ENCODE data around the gene CTNNA2. TPM values are rescaled to one million over a fixed set of nuclear protein-coding genes. Genes with fewer than 3 reads are reported as not detected.

CTNNA2 gene
- total RNA-seq, result not detected

- DNase-seq, result peak; percentile 6
- Mint-ChIP-seq H3K27ac (no peak within 1 kb of the TSS), H3K27me3 (peaks cover 9% of the 10 kb centered on the region), H3K4me1 (peaks cover 5% of the 10 kb centered on the region), H3K4me3 (peak within 1 kb of the TSS; percentile 20), H3K36me3 (ENCODE audit: low read depth) (no peaks in the 10 kb centered on the region), H3K9me3 (peaks cover 7% of the 10 kb centered on the region)
- ChIA-PET CTCF (no interaction called here), POLR2A (no interaction called here)
Measured at GRCh38 chr2:79512442-79513401, at the start of gene CTNNA2. Gene CTNNA2, plus strand, starts transcription at chr2:79513051.

GRCh38 chr2:79487399-79487798 lies 25.5 kb upstream of the CTNNA2 start:
- DNase-seq, result no peak
- ChIA-PET CTCF (no interaction called here), POLR2A (no interaction called here)
- H3K36me3 Mint-ChIP-seq (ENCODE audit: low read depth), result no peaks in the 10 kb centered on the region
- peaks cover 2% of the 10 kb centered on the region for H3K9me3 Mint-ChIP-seq
- no peaks in the 10 kb centered on the region for H3K27me3 Mint-ChIP-seq
- H3K27ac Mint-ChIP-seq, result no peak overlapping the region
- H3K4me3 Mint-ChIP-seq, result no peak overlapping the region
- H3K4me1 Mint-ChIP-seq, result no peaks in the 10 kb centered on the region

GRCh38 chr2:79511320-79511951 lies 1.4 kb upstream of the CTNNA2 start:
- Mint-ChIP-seq H3K4me1 (peaks cover 5% of the 10 kb centered on the region), H3K9me3 (peaks cover 7% of the 10 kb centered on the region), H3K27me3 (peaks cover 9% of the 10 kb centered on the region), H3K36me3 (ENCODE audit: low read depth) (no peaks in the 10 kb centered on the region), H3K27ac (no peak overlapping the region), H3K4me3 (no peak overlapping the region)
- ChIA-PET CTCF (no interaction called here), POLR2A (no interaction called here)
- peak; percentile 24 for DNase-seq

GRCh38 chr2:79513711-79514110 lies 860 bp downstream of the CTNNA2 start:
- H3K4me3 Mint-ChIP-seq, result no peak overlapping the region
- peaks cover 9% of the 10 kb centered on the region for H3K27me3 Mint-ChIP-seq
- peaks cover 5% of the 10 kb centered on the region for H3K4me1 Mint-ChIP-seq
- POLR2A ChIA-PET, result no interaction called here
- no peak overlapping the region for H3K27ac Mint-ChIP-seq
- DNase-seq, result no peak
- no peaks in the 10 kb centered on the region for H3K36me3 Mint-ChIP-seq (ENCODE audit: low read depth)
- H3K9me3 Mint-ChIP-seq, result peaks cover 7% of the 10 kb centered on the region
- CTCF ChIA-PET, result no interaction called here

GRCh38 chr2:79529636-79530035 lies 16.8 kb downstream of the CTNNA2 start:
- Mint-ChIP-seq H3K9me3 (no peaks in the 10 kb centered on the region), H3K4me3 (no peak overlapping the region), H3K27ac (no peak overlapping the region)

GRCh38 chr2:79530443-79530842 lies 17.6 kb downstream of the CTNNA2 start:
- Mint-ChIP-seq H3K9me3 (no peaks in the 10 kb centered on the region), H3K4me1 (no peaks in the 10 kb centered on the region), H3K36me3 (ENCODE audit: low read depth) (no peaks in the 10 kb centered on the region), H3K4me3 (no peak overlapping the region), H3K27me3 (no peaks in the 10 kb centered on the region), H3K27ac (no peak overlapping the region)
- ChIA-PET CTCF (no interaction called here), POLR2A (no interaction called here)
- DNase-seq, result no peak

More at GRCh38 chr2:79529636-79530035, 16.8 kb downstream of the CTNNA2 start:
- no peak for DNase-seq
- Mint-ChIP-seq H3K36me3 (ENCODE audit: low read depth) (no peaks in the 10 kb centered on the region), H3K4me1 (no peaks in the 10 kb centered on the region), H3K27me3 (no peaks in the 10 kb centered on the region)
- CTCF ChIA-PET, result no interaction called here
- POLR2A ChIA-PET, result no interaction called here

- Mint-ChIP-seq H3K4me1 (no peaks in the 10 kb centered on the region), H3K27ac (no peak overlapping the region), H3K4me3 (no peak overlapping the region), H3K9me3 (peaks cover 25% of the 10 kb centered on the region), H3K36me3 (ENCODE audit: low read depth) (no peaks in the 10 kb centered on the region), H3K27me3 (no peaks in the 10 kb centered on the region)
- ChIA-PET POLR2A (no interaction called here), CTCF (no interaction called here)
- no peak for DNase-seq
Measured at GRCh38 chr2:79547568-79547967, 34.7 kb downstream of the CTNNA2 start.

GRCh38 chr2:79552653-79553052 lies 39.8 kb downstream of the CTNNA2 start:
- Mint-ChIP-seq H3K27ac (no peak overlapping the region), H3K9me3 (peaks cover 30% of the 10 kb centered on the region), H3K4me1 (no peaks in the 10 kb centered on the region), H3K4me3 (no peak overlapping the region), H3K27me3 (no peaks in the 10 kb centered on the region), H3K36me3 (ENCODE audit: low read depth) (no peaks in the 10 kb centered on the region)
- CTCF ChIA-PET, result no interaction called here
- POLR2A ChIA-PET, result no interaction called here
- no peak for DNase-seq

- no peaks in the 10 kb centered on the region for H3K4me1 Mint-ChIP-seq
- peaks cover 19% of the 10 kb centered on the region for H3K9me3 Mint-ChIP-seq
- H3K27me3 Mint-ChIP-seq, result no peaks in the 10 kb centered on the region
- POLR2A ChIA-PET, result no interaction called here
- no peak overlapping the region for H3K27ac Mint-ChIP-seq
- H3K36me3 Mint-ChIP-seq (ENCODE audit: low read depth), result no peaks in the 10 kb centered on the region
- no peak overlapping the region for H3K4me3 Mint-ChIP-seq
- CTCF ChIA-PET, result no interaction called here
- DNase-seq, result no peak
Measured at GRCh38 chr2:79554899-79555298, 42.0 kb downstream of the CTNNA2 start.

GRCh38 chr2:79564065-79564464 lies 51.2 kb downstream of the CTNNA2 start:
- H3K27ac Mint-ChIP-seq, result no peak overlapping the region

GRCh38 chr2:79569048-79569447 lies 56.2 kb downstream of the CTNNA2 start:
- H3K9me3 Mint-ChIP-seq, result peaks cover 8% of the 10 kb centered on the region
- no peak overlapping the region for H3K27ac Mint-ChIP-seq
- no peak overlapping the region for H3K4me3 Mint-ChIP-seq
- no peaks in the 10 kb centered on the region for H3K4me1 Mint-ChIP-seq
- no peaks in the 10 kb centered on the region for H3K27me3 Mint-ChIP-seq
- ChIA-PET POLR2A (no interaction called here), CTCF (no interaction called here)
- no peaks in the 10 kb centered on the region for H3K36me3 Mint-ChIP-seq (ENCODE audit: low read depth)
- DNase-seq, result no peak

More at GRCh38 chr2:79564065-79564464, 51.2 kb downstream of the CTNNA2 start:
- Mint-ChIP-seq H3K9me3 (peaks cover 9% of the 10 kb centered on the region), H3K4me3 (no peak overlapping the region), H3K27me3 (no peaks in the 10 kb centered on the region), H3K36me3 (ENCODE audit: low read depth) (no peaks in the 10 kb centered on the region), H3K4me1 (no peaks in the 10 kb centered on the region)
- DNase-seq, result no peak
- ChIA-PET CTCF (interaction anchor here (1.0 kb wide), 1 partner anchor 10 kb away, joined by 3 read pairs; no protein-coding TSS in a partner anchor), POLR2A (no interaction called here)

- ChIA-PET POLR2A (no interaction called here), CTCF (no interaction called here)
- H3K9me3 Mint-ChIP-seq, result peaks cover 4% of the 10 kb centered on the region
- no peak overlapping the region for H3K4me3 Mint-ChIP-seq
- H3K27ac Mint-ChIP-seq, result no peak overlapping the region
- no peaks in the 10 kb centered on the region for H3K27me3 Mint-ChIP-seq
- no peaks in the 10 kb centered on the region for H3K36me3 Mint-ChIP-seq (ENCODE audit: low read depth)
- no peak for DNase-seq
- no peaks in the 10 kb centered on the region for H3K4me1 Mint-ChIP-seq
Measured at GRCh38 chr2:79573895-79574674, 61.2 kb downstream of the CTNNA2 start.

- ChIA-PET POLR2A (no interaction called here), CTCF (no interaction called here)
- Mint-ChIP-seq H3K27ac (no peak overlapping the region), H3K9me3 (peaks cover 2% of the 10 kb centered on the region), H3K4me3 (no peak overlapping the region), H3K4me1 (no peaks in the 10 kb centered on the region), H3K27me3 (no peaks in the 10 kb centered on the region), H3K36me3 (ENCODE audit: low read depth) (no peaks in the 10 kb centered on the region)
- DNase-seq, result no peak
Measured at GRCh38 chr2:79576451-79576850, 63.6 kb downstream of the CTNNA2 start.
